Measurements from ENCODE around the gene PAN3.

GRCh38 chr13:28306325-28306724 is 168.0 kb downstream of the PAN3 start:
- TF ChIP-seq CTCF (IDR thresholded peaks at IDR 0.05) (no peak), POLR2A (IDR thresholded peaks at IDR 0.05; ENCODE audit: low read depth) (no peak), POLR2AphosphoS5 (IDR thresholded peaks at IDR 0.05) (no peak)

All from esophagus muscularis mucosa (tissue), 3 donors.